ENCODE results near the gene DPP10.

Gene DPP10

DNA sequence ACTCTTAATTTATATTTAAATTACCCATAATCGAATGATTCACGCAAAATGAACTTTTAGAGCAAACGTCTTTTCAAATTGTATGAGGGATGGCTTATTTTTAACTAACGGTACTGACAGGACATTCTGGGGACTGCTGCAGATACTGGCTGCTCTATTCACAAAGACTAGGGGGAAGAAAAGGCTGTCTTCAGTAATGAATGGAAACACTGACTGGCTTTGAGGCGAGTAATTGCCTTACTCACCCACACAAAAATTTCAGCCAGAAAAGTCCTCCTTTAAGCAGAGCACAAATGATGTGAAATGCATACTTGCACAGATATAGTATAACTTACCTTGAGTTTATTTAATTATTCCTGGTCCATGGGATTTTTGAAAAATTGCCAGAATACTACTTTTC lies 852.6 kb downstream of the DPP10 start:
- Histone ChIP-seq H3K4me3 (ENCODE audit: low read depth, low read length) (no peak overlapping the region), H3K4me1 (no peaks in the 10 kb centered on the region), H3K27ac (no peak overlapping the region), H3K79me2 (no peaks in the 10 kb centered on the region), H3K27me3 (ENCODE audit: control insufficient read depth, insufficient read depth, low read length) (no peaks in the 10 kb centered on the region), H2AFZ (no peak overlapping the region), H3K9ac (no peak overlapping the region), H3K36me3 (ENCODE audit: control insufficient read depth, insufficient read depth, low read length) (no peaks in the 10 kb centered on the region), H3K9me3 (ENCODE audit: control insufficient read depth, low read length) (no peaks in the 10 kb centered on the region), H3K4me2 (ENCODE audit: low read length) (no peak overlapping the region)
- TF ChIP-seq, protein P1, sequence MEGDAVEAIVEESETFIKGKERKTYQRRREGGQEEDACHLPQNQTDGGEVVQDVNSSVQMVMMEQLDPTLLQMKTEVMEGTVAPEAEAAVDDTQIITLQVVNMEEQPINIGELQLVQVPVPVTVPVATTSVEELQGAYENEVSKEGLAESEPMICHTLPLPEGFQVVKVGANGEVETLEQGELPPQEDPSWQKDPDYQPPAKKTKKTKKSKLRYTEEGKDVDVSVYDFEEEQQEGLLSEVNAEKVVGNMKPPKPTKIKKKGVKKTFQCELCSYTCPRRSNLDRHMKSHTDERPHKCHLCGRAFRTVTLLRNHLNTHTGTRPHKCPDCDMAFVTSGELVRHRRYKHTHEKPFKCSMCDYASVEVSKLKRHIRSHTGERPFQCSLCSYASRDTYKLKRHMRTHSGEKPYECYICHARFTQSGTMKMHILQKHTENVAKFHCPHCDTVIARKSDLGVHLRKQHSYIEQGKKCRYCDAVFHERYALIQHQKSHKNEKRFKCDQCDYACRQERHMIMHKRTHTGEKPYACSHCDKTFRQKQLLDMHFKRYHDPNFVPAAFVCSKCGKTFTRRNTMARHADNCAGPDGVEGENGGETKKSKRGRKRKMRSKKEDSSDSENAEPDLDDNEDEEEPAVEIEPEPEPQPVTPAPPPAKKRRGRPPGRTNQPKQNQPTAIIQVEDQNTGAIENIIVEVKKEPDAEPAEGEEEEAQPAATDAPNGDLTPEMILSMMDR (IDR thresholded peaks at IDR 0.05), result no peak

DNA sequence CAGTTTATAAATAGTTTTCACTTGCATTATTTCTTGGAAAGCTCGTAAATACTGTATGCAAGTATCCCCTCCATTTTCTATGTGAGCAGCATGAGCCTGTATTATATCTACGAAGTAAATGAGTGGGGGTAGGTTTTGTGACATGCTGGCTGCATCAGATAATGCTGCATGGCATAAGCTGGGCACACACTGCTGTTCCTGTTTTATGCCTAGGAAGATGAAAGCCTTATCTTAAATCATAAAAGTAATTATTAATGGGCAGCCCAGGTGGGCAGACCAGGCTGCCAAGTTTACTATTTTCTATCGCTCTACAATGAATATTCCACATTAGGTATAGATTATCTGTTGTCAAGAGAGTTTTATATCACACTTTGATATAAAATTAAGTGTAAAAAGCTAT lies 854.6 kb downstream of the DPP10 start:
- TF ChIP-seq, protein P1 (IDR thresholded peaks at IDR 0.05), result no peak
- no peaks in the 10 kb centered on the region for H3K79me2 ChIP-seq
- no peak overlapping the region for H2AFZ ChIP-seq
- H3K27me3 ChIP-seq (ENCODE audit: control insufficient read depth, insufficient read depth, low read length), result no peaks in the 10 kb centered on the region
- H3K9ac ChIP-seq, result no peak overlapping the region
- H3K4me2 ChIP-seq (ENCODE audit: low read length), result no peak overlapping the region
- H3K4me3 ChIP-seq (ENCODE audit: low read depth, low read length), result no peak overlapping the region
- H3K27ac ChIP-seq, result no peak overlapping the region
- H3K4me1 ChIP-seq, result no peaks in the 10 kb centered on the region
- no peaks in the 10 kb centered on the region for H3K36me3 ChIP-seq (ENCODE audit: control insufficient read depth, insufficient read depth, low read length)
- H3K9me3 ChIP-seq (ENCODE audit: control insufficient read depth, low read length), result no peaks in the 10 kb centered on the region

DNA sequence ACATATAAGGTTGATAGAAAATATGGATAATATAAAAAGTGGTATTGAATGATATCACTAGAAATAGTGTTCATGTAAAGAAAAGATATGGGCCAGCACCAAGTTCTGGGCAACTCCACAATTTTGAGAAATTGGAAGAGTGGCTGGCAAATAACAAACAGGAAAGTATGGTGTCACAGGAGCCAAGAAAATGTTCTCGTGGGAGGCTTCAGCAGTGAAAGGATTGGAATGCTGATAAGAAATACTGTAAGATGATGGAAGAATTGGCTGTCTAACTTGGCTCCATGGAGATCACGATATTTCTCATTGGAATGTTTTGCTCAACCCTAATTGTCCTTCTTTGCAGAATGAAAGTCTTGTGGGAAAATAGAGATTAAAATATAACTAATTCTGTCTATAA lies 856.8 kb downstream of the DPP10 start:
- Histone ChIP-seq H3K27me3 (ENCODE audit: control insufficient read depth, insufficient read depth, low read length) (no peaks in the 10 kb centered on the region), H3K9ac (no peak overlapping the region), H3K79me2 (no peaks in the 10 kb centered on the region), H2AFZ (no peak overlapping the region), H3K27ac (no peak overlapping the region), H3K4me3 (ENCODE audit: low read depth, low read length) (no peak overlapping the region), H3K36me3 (ENCODE audit: control insufficient read depth, insufficient read depth, low read length) (no peaks in the 10 kb centered on the region), H3K9me3 (ENCODE audit: control insufficient read depth, low read length) (no peaks in the 10 kb centered on the region), H3K4me2 (ENCODE audit: low read length) (no peak overlapping the region), H3K4me1 (no peaks in the 10 kb centered on the region)
- TF ChIP-seq, protein P1 (IDR thresholded peaks at IDR 0.05), result no peak

DNA sequence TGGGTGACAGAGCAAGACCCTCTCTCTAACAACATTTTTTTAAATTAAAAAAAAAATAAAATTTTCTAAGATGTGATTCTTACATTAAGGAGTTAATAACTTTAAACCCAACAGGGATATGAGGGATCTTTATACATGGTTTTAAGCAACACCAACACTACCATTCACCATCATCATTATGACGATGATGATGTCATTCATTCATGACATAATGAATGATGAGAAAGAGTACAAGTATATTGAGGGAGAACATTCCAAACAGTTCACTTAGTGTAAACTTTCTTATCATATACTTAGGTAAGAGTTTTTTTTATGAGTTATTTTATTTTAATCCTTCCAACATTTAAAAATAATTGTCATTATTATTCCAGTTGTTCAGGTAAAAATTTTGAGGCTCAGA lies 863.3 kb downstream of the DPP10 start:
- no peak overlapping the region for H3K4me2 ChIP-seq (ENCODE audit: low read length)
- TF ChIP-seq, protein P1 (IDR thresholded peaks at IDR 0.05), result no peak
- H3K9ac ChIP-seq, result no peak overlapping the region
- H3K36me3 ChIP-seq (ENCODE audit: control insufficient read depth, insufficient read depth, low read length), result no peaks in the 10 kb centered on the region
- no peaks in the 10 kb centered on the region for H3K27me3 ChIP-seq (ENCODE audit: control insufficient read depth, insufficient read depth, low read length)
- H3K79me2 ChIP-seq, result no peaks in the 10 kb centered on the region
- H3K4me1 ChIP-seq, result no peaks in the 10 kb centered on the region
- H3K4me3 ChIP-seq (ENCODE audit: low read depth, low read length), result no peak overlapping the region
- no peak overlapping the region for H3K27ac ChIP-seq
- H3K9me3 ChIP-seq (ENCODE audit: control insufficient read depth, low read length), result no peaks in the 10 kb centered on the region
- no peak overlapping the region for H2AFZ ChIP-seq

DNA sequence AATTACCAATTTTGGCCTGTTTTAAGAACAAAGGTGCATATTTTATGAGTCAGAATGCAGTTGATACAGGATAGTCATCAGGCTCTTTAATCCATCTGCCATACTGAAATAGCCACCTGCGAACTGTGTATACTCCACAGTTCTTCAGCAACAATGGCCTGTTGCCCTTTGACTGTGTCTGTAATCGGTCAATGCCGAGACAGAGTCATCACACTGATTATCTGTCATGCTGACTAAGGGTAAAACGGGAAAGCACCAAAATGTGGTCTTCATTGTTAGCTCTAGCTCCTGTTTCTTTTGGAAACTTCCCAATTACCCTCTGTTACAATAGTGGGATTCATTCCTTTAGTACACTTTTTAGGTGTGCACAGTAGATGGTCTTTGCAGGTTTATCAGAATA lies 871.7 kb downstream of the DPP10 start:
- H3K36me3 ChIP-seq (ENCODE audit: control insufficient read depth, insufficient read depth, low read length), result no peaks in the 10 kb centered on the region
- TF ChIP-seq, protein P1 (IDR thresholded peaks at IDR 0.05), result no peak
- H3K9me3 ChIP-seq (ENCODE audit: control insufficient read depth, low read length), result no peaks in the 10 kb centered on the region
- H3K27ac ChIP-seq, result no peak overlapping the region
- no peak overlapping the region for H3K4me3 ChIP-seq (ENCODE audit: low read depth, low read length)
- H3K9ac ChIP-seq, result no peak overlapping the region
- H3K79me2 ChIP-seq, result no peaks in the 10 kb centered on the region
- H3K27me3 ChIP-seq (ENCODE audit: control insufficient read depth, insufficient read depth, low read length), result no peaks in the 10 kb centered on the region
- no peak overlapping the region for H2AFZ ChIP-seq
- H3K4me1 ChIP-seq, result no peaks in the 10 kb centered on the region
- no peak overlapping the region for H3K4me2 ChIP-seq (ENCODE audit: low read length)

Data from parathyroid adenoma (tissue), 2 donors.